Mesodermal cell (in vitro differentiated cells): ENCODE results near the gene FAM98A.

Source experiments
- H3K27ac ChIP-seq: 2 replicates; pipeline ENCODE4 v1.7.0; 2013; ENCODE audit warnings: mild to moderate bottlenecking, low read depth, low read length, moderate library complexity; ENCODE audit not compliant: severe bottlenecking
- H3K36me3 ChIP-seq: 2 replicates; pipeline ENCODE4 v1.7.1; 2013; ENCODE audit warnings: mild to moderate bottlenecking, low read length, moderate library complexity; ENCODE audit not compliant: control insufficient read depth, insufficient read depth
- H3K4me1 ChIP-seq: one replicate; pipeline ENCODE4 v1.7.1; 2013; ENCODE audit warnings: mild to moderate bottlenecking, low read length; ENCODE audit not compliant: insufficient read depth, control insufficient read depth, poor library complexity, severe bottlenecking
- H3K4me3 ChIP-seq: 2 replicates; pipeline ENCODE4 v1.7.0; 2013; ENCODE audit warnings: low read length, control low read depth, mild to moderate bottlenecking; ENCODE audit not compliant: insufficient read depth, poor library complexity, severe bottlenecking; ENCODE audit errors: extremely low read depth
- H3K9me3 ChIP-seq: 2 replicates; pipeline ENCODE4 v1.7.1; 2013; ENCODE audit warnings: mild to moderate bottlenecking, low read length, moderate library complexity; ENCODE audit not compliant: control insufficient read depth
- WGBS, 2 experiments: methylation state at CpG; one replicate each; pipeline ENCODE4 v1.1.5; 2013; ENCODE audit warnings: missing lambda C conversion rate in 2 of 2; ENCODE audit not compliant: insufficient coverage in 2 of 2; 5-methylcytosine and 5-hydroxymethylcytosine counted together

The FAM98A gene

DNA sequence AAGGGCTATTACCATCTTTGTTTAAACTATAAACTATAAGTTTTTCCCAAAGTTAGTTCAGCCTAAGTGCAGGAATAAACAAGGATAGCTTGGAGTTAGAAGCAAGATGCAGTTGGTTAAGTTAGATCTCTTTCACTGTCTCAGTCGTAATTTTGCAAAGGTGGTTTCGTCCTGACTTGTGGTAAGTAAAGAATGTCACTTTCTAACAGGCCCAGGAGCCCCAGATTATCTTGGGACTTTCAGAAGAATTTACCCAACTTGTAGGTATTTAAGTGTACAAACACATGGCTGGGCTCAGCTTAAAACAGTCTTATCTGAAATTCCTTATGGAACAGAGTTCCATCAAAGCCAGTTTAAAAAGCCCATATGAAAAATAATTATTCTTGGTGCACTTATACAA, 18.3 kb upstream of the FAM98A start:
- Histone ChIP-seq H3K27ac (no peak overlapping the region), H3K9me3 (no peaks in the 10 kb centered on the region), H3K4me1 (no peaks in the 10 kb centered on the region), H3K4me3 (no peak overlapping the region), H3K36me3 (no peaks in the 10 kb centered on the region)
- 93% methylated on average over 2 of the region's 2 CpGs; no CpG with 5 or more reads in 1 of the 2 experiments for WGBS, 2 experiments

DNA sequence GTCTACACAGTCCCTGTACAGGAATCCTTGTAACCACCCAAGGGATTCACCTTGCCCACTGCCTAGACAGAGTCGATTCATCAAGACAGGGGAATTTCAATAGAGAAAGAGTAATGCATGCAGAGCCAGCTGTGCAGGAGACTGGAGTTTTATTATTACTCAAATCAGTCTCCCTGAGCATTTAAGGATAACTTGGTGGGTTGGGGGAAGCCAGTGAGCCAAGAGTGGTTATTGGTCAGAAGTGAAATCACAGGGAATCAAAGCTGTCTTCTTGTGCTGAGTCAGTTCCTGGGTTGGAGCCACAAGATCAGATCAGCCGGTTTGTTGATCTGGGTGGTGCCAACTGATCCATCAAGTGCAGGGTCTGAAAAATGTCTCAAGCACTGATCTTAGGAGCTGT, 17.8 kb upstream of the FAM98A start:
- H3K4me3 ChIP-seq = no peak overlapping the region

GRCh38 chr2:33614190-33614589, 15.1 kb upstream of the FAM98A start:
- Histone ChIP-seq H3K27ac (no peak overlapping the region), H3K4me3 (no peak overlapping the region), H3K36me3 (no peaks in the 10 kb centered on the region), H3K9me3 (no peaks in the 10 kb centered on the region), H3K4me1 (no peaks in the 10 kb centered on the region)

More for the DNA sequence above, 17.8 kb upstream of the FAM98A start:
- Histone ChIP-seq H3K36me3 (no peaks in the 10 kb centered on the region), H3K9me3 (no peaks in the 10 kb centered on the region), H3K4me1 (no peaks in the 10 kb centered on the region), H3K27ac (no peak overlapping the region)
- 100% methylated on average over 1 of the region's 2 CpGs; no CpG with 5 or more reads in 1 of the 2 experiments for WGBS, 2 experiments

- Histone ChIP-seq H3K27ac (no peak overlapping the region), H3K4me3 (no peak overlapping the region)
- WGBS, 2 experiments = no CpG with 5 or more reads among the region's 2 CpGs
These were observed 8.8 kb upstream of the FAM98A start for GRCh38 chr2:33607905-33608304.

GRCh38 chr2:33607251-33607721, 8.2 kb upstream of the FAM98A start:
- H3K4me1 ChIP-seq = no peaks in the 10 kb centered on the region
- no peak overlapping the region for H3K4me3 ChIP-seq
- no peaks in the 10 kb centered on the region for H3K9me3 ChIP-seq
- H3K36me3 ChIP-seq = no peaks in the 10 kb centered on the region
- no peak overlapping the region for H3K27ac ChIP-seq
- 92% methylated on average over 2 of the region's 4 CpGs; no CpG with 5 or more reads in 1 of the 2 experiments for WGBS, 2 experiments

More at GRCh38 chr2:33607905-33608304, 8.8 kb upstream of the FAM98A start:
- Histone ChIP-seq H3K9me3 (no peaks in the 10 kb centered on the region), H3K36me3 (no peaks in the 10 kb centered on the region), H3K4me1 (no peaks in the 10 kb centered on the region)

- H3K36me3 ChIP-seq = no peaks in the 10 kb centered on the region
- H3K9me3 ChIP-seq = no peaks in the 10 kb centered on the region
- peaks cover 5% of the 10 kb centered on the region for H3K4me1 ChIP-seq
- H3K27ac ChIP-seq = no peak overlapping the region
- H3K4me3 ChIP-seq = no peak overlapping the region
- WGBS, 2 experiments = 94 to 96% methylated on average over 2 to 4 of the region's 7 CpGs
These were observed 7.5 kb upstream of the FAM98A start for GRCh38 chr2:33606622-33607021.

DNA sequence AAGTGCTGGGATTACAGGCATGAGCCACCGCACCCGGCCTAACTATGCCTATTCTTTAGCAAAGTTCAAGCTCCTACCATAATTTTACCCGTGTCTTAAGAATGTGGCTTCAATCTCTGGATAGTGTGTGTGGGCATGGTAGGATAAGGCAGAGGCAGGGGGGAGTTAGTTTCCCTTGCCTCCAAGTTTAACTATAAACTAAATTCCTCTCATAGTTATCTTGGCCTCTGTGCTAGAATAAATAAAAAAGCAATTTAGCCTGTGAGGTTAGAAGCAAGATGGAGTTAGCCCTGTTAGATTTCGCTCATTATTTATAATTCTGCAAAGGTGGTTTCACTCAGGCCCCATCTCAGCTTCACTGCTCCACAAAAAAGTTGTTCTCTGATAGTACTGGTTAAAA, 7.0 kb upstream of the FAM98A start:
- H3K4me3 ChIP-seq = no peak overlapping the region
- no peaks in the 10 kb centered on the region for H3K36me3 ChIP-seq
- WGBS, 2 experiments = 88 to 100% methylated on average over 1 to 2 of the region's 4 CpGs
- no peaks in the 10 kb centered on the region for H3K9me3 ChIP-seq
- H3K4me1 ChIP-seq = peaks cover 5% of the 10 kb centered on the region
- no peak overlapping the region for H3K27ac ChIP-seq

- peaks cover 5% of the 10 kb centered on the region for H3K4me1 ChIP-seq
- H3K36me3 ChIP-seq = no peaks in the 10 kb centered on the region
- no peak overlapping the region for H3K27ac ChIP-seq
- 79% methylated on average over 5 to 6 of the region's 6 CpGs for WGBS, 2 experiments
- H3K9me3 ChIP-seq = no peaks in the 10 kb centered on the region
- H3K4me3 ChIP-seq = no peak overlapping the region
These were observed 6.0 kb upstream of the FAM98A start for GRCh38 chr2:33605056-33605455.

- peaks cover 7% of the 10 kb centered on the region for H3K4me1 ChIP-seq
- no peaks in the 10 kb centered on the region for H3K9me3 ChIP-seq
- no peak overlapping the region for H3K4me3 ChIP-seq
- WGBS, 2 experiments = 80 to 88% methylated on average over 1 of the region's 3 CpGs
- H3K27ac ChIP-seq = no peak overlapping the region
- H3K36me3 ChIP-seq = no peaks in the 10 kb centered on the region
These were observed 4.3 kb upstream of the FAM98A start for GRCh38 chr2:33603416-33603815.

DNA sequence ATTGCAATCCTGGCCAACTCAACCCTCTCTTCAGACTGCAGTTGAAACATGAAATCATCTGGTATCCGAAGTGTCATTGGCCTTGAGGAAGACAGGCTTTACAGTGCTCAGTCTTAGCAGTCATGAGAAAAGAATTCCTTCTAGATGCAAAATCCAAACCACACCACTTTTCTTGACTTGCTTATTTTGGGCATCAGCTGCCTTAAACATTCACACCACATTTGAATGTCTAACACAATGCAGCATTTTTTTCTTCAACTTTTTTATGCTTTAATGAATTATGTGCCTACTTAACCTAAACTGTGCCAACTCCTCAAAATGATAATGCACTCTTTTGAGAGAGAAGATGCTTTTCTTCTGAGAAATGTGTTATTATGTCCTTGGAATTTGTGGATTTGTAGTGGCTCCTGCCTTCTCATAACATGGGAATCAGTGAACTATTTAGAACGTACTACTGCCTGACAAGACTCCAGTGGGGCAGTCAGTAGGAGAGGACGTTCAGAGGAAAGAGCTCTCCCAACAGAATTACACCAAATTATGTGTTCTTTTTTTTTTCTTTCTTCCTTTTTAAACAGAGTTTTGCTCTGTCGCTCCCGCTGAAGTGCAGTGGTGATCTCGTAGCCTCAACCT, 3.2 kb upstream of the FAM98A start:
- whole genome bisulfite sequencing, 2 experiments = 87 to 90% methylated on average over 4 to 5 of the region's 6 CpGs
- Histone ChIP-seq H3K4me1 (peaks cover 7% of the 10 kb centered on the region), H3K27ac (no peak overlapping the region), H3K4me3 (no peak overlapping the region), H3K36me3 (no peaks in the 10 kb centered on the region), H3K9me3 (no peaks in the 10 kb centered on the region)

DNA sequence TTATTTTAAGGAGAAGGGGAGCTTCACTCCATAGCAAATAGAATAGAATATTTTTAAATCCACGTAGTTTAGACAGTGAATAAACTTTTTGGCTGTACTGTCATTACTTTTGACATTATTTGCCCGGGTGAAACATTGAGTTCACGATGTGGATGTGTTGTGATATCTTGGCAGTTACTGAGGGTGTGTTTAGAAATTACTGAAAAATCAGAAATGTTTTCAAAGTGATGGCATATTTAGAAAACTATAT, 769 bp upstream of the FAM98A start:
- H3K27ac ChIP-seq = peak overlapping the region; percentile 26
- no peaks in the 10 kb centered on the region for H3K9me3 ChIP-seq
- H3K4me1 ChIP-seq = peaks cover 7% of the 10 kb centered on the region
- peak overlapping the region; percentile 95 for H3K4me3 ChIP-seq
- 77 to 86% methylated on average over 2 of the region's 3 CpGs for WGBS, 2 experiments
- H3K36me3 ChIP-seq = peaks cover 5% of the 10 kb centered on the region
